Neuron (in vitro differentiated cells): ENCODE results near the gene STX1B.
"Not testable (repeated sequence)": the region's sequence is repeated elsewhere in the genome, so short reads cannot be mapped to it uniquely, and the experiment has no call there.

Experiments used
- H2AFZ ChIP-seq: one replicate; pipeline ENCODE4 v1.6.1; 2013; ENCODE audit warnings: low read depth, mild to moderate bottlenecking, inconsistent platforms, low read length, moderate library complexity
- H3K27me3 ChIP-seq: one replicate; pipeline ENCODE4 v1.6.1; 2013; ENCODE audit warnings: low read length; ENCODE audit not compliant: insufficient read depth
- H3K36me3 ChIP-seq: one replicate; pipeline ENCODE4 v1.6.1; 2013; ENCODE audit warnings: low read length; ENCODE audit not compliant: insufficient read depth
- H3K4me1 ChIP-seq: one replicate; pipeline ENCODE4 v1.6.1; 2013; ENCODE audit warnings: low read length; ENCODE audit not compliant: insufficient read depth
- H3K4me3 ChIP-seq: 2 replicates; pipeline ENCODE4 v1.5.1; 2013; ENCODE audit warnings: mild to moderate bottlenecking, low read length, moderate library complexity
- H3K9me3 ChIP-seq: one replicate; pipeline ENCODE4 v1.6.1; 2013; ENCODE audit warnings: low read length

Gene STX1B

GRCh38 chr16:30946671-30947540, 63.5 kb downstream of the STX1B start:
- no peak overlapping the region for H3K4me3 ChIP-seq
- H2AFZ ChIP-seq = no peak overlapping the region
- peaks cover 2% of the 10 kb centered on the region for H3K9me3 ChIP-seq
- H3K36me3 ChIP-seq = peaks cover 28% of the 10 kb centered on the region
- peaks cover 36% of the 10 kb centered on the region for H3K4me1 ChIP-seq
- no peaks in the 10 kb centered on the region for H3K27me3 ChIP-seq

GRCh38 chr16:30944352-30944751, 66.1 kb downstream of the STX1B start:
- Histone ChIP-seq H3K4me1 (peaks cover 24% of the 10 kb centered on the region), H3K4me3 (no peak overlapping the region), H3K36me3 (peaks cover 35% of the 10 kb centered on the region), H3K27me3 (no peaks in the 10 kb centered on the region), H2AFZ (no peak overlapping the region), H3K9me3 (peaks cover 2% of the 10 kb centered on the region)

GRCh38 chr16:30942426-30942806, 68.0 kb downstream of the STX1B start:
- Histone ChIP-seq H3K9me3 (peaks cover 2% of the 10 kb centered on the region), H3K4me3 (no peak overlapping the region), H3K36me3 (peaks cover 43% of the 10 kb centered on the region), H3K4me1 (peaks cover 18% of the 10 kb centered on the region), H3K27me3 (no peaks in the 10 kb centered on the region), H2AFZ (no peak overlapping the region)

- H3K36me3 ChIP-seq = peaks cover 46% of the 10 kb centered on the region
- no peak overlapping the region for H3K4me3 ChIP-seq
- H3K4me1 ChIP-seq = peaks cover 12% of the 10 kb centered on the region
- no peak overlapping the region for H2AFZ ChIP-seq
- no peaks in the 10 kb centered on the region for H3K27me3 ChIP-seq
- peaks cover 2% of the 10 kb centered on the region for H3K9me3 ChIP-seq
Observed at GRCh38 chr16:30941600-30942425, 68.6 kb downstream of the STX1B start.

- H3K4me1 ChIP-seq, H3K4me3 ChIP-seq, H3K9me3 ChIP-seq, H3K27me3 ChIP-seq, H2AFZ ChIP-seq: not testable (repeated sequence)
- H3K36me3 ChIP-seq = peaks cover 54% of the 10 kb centered on the region
Observed at GRCh38 chr16:30939571-30939970, 70.9 kb downstream of the STX1B start.
